ENCODE measurements around the gene THOC6.

DNA sequence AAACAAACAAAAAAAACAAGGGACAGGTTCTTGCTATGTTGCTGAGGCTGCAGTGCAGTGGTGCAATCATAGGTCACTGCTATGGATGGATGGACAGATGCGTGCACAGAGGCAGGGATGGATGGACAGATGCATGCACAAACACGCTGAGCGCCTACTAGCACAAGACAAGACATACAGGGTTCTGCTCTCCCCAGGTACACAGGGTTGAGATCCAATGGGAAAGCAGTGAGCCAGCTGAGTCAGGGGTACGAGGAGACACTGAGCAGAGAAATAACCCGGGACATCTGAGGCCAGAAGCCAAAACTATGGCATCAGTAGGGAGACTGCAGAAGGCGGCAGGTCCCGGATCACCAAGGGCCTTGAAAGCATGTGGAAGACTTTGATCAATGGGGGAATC, 47.8 kb downstream of the THOC6 start:
- TF ChIP-seq ISL1 (CRISPR knock-in tag; IDR thresholded peaks at IDR 0.05) (no peak), BACH2 (CRISPR knock-in tag; IDR thresholded peaks at IDR 0.05; ENCODE audit: borderline replicate concordance) (no peak), ZC3H10 (CRISPR knock-in tag; IDR thresholded peaks at IDR 0.05) (no peak), CSDC2 (CRISPR knock-in tag; IDR thresholded peaks at IDR 0.05) (no peak), ARNTL (CRISPR knock-in tag; IDR thresholded peaks at IDR 0.05; ENCODE audit: borderline replicate concordance, low read depth) (no peak), TCF4 (CRISPR knock-in tag; IDR thresholded peaks at IDR 0.05; ENCODE audit: borderline replicate concordance) (no peak)
- TF ChIP-seq, protein P1, sequence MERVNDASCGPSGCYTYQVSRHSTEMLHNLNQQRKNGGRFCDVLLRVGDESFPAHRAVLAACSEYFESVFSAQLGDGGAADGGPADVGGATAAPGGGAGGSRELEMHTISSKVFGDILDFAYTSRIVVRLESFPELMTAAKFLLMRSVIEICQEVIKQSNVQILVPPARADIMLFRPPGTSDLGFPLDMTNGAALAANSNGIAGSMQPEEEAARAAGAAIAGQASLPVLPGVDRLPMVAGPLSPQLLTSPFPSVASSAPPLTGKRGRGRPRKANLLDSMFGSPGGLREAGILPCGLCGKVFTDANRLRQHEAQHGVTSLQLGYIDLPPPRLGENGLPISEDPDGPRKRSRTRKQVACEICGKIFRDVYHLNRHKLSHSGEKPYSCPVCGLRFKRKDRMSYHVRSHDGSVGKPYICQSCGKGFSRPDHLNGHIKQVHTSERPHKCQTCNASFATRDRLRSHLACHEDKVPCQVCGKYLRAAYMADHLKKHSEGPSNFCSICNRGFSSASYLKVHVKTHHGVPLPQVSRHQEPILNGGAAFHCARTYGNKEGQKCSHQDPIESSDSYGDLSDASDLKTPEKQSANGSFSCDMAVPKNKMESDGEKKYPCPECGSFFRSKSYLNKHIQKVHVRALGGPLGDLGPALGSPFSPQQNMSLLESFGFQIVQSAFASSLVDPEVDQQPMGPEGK (CRISPR knock-in tag; IDR thresholded peaks at IDR 0.05; ENCODE audit: borderline replicate concordance) = no peak
- TF ChIP-seq, protein P2, sequence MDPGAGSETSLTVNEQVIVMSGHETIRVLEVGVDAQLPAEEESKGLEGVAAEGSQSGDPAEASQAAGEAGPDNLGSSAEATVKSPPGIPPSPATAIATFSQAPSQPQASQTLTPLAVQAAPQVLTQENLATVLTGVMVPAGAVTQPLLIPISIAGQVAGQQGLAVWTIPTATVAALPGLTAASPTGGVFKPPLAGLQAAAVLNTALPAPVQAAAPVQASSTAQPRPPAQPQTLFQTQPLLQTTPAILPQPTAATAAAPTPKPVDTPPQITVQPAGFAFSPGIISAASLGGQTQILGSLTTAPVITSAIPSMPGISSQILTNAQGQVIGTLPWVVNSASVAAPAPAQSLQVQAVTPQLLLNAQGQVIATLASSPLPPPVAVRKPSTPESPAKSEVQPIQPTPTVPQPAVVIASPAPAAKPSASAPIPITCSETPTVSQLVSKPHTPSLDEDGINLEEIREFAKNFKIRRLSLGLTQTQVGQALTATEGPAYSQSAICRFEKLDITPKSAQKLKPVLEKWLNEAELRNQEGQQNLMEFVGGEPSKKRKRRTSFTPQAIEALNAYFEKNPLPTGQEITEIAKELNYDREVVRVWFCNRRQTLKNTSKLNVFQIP (CRISPR knock-in tag; IDR thresholded peaks at IDR 0.05; ENCODE audit: borderline replicate concordance, low read depth) = no peak
